OCI-M2 (cell line): ENCODE data around the gene UFM1.
"Not testable (repeated sequence)": the region's sequence is repeated elsewhere in the genome, so short reads cannot be mapped to it uniquely, and the experiment has no call there.

Experiments used
- DNase-seq: peaks from one replicate; lab custom pipeline; 2025; ENCODE audit not compliant: unreplicated experiment; lab: John Stamatoyannopoulos, UW

Gene UFM1

GRCh38 chr13:38365661-38366060 lies 16.0 kb downstream of the UFM1 start:
- DNase-seq: no peak

GRCh38 chr13:38366954-38367645 lies 17.4 kb downstream of the UFM1 start:
- no peak for DNase-seq

DNA sequence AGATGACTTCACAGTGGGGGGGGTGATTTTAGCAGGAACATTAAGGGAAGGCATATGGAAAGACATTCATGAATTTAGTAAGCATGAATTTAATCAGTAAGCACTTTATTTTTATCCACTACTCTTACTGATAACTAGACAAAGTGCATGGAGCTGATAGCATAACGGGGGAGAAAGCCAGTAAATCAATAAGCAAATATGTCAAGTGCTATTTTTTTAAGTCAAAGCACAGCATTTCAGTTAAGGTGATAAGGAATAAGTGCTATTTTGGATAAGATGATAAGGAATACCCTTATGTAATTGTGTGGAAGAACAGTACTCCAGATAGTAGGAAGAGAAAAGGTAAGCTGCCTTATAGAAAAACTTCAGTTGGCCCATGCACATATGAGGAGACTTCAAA lies 19.4 kb downstream of the UFM1 start:
- no peak for DNase-seq

DNA sequence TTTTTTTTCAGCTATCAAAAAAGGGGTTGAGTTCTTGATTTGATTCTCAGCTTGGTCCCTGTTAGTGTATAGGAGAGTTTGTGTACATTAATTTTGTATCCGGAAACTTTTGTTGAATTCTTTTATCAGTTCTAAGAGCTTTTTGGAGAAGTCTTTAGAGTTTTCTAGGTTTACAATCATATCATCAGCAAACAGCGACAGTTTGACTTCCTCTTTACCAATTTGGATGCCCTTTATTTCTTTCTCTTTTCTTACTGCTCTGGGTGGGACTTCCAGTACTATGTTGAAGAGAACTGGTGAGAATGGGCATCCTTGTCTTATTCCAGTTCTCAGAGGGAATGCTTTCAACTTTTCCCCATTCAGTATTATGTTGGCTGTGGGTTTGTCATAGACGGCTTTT lies 20.4 kb downstream of the UFM1 start:
- not testable (repeated sequence) for DNase-seq

- DNase-seq: no peak
These were observed 23.3 kb downstream of the UFM1 start for GRCh38 chr13:38372820-38373383.

GRCh38 chr13:38376546-38376945 lies 26.9 kb downstream of the UFM1 start:
- DNase-seq: no peak

DNA sequence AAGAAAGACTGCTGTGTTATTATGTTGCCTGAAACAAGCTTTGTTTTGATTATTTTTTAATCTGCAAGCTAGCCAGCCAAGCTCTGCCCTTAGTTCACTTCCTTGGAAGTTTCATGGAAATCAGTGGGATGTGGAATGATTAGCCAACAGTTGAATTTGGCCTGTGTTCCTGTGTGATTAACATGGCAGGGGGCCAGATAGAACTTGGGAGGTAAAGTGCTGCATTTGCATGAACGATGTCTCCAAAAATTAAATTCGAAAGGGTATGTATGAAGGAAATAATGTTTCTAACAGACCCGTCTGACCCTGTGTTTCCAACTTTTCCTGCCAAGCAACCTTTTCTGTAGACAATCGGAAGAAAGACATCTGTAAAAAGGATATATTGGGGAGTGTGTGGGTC lies 32.2 kb downstream of the UFM1 start:
- no peak for DNase-seq

DNA sequence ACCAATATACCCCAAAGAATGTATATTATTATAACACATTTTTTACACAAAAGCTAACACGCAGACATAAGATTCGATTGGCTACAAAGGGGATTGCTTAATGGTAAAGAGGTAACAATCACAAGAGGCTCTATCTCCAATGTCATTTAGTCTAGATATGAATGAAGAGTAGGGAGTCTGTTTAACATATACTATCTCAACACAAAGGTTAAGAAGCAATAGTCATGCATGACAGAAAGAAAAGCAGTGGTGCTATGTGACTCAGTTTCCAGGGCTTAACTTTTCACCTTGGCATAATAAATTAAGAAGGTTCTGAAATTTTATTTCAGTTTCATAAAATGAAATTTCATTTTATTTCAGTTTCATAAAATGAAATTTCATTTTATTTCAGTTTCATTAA lies 33.3 kb downstream of the UFM1 start:
- DNase-seq: no peak

DNA sequence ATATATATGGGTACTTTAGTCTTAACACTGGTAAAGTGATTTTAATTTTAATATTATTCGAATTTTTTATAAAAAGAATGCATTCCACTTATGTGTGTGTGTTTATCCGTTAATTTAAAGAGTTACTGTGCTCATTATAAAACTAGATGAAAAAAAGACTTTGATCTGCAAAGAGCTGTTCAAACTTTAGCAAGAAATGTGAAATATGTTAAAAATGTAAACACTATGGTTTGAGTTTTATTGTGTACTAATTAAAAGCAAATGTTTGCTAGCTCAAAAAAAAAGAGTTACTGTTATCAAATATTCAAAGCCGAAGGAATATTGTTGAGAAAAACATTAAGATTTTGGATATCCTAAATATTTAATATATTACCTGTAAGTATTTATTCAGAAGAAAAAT lies 34.5 kb downstream of the UFM1 start:
- no peak for DNase-seq

DNA sequence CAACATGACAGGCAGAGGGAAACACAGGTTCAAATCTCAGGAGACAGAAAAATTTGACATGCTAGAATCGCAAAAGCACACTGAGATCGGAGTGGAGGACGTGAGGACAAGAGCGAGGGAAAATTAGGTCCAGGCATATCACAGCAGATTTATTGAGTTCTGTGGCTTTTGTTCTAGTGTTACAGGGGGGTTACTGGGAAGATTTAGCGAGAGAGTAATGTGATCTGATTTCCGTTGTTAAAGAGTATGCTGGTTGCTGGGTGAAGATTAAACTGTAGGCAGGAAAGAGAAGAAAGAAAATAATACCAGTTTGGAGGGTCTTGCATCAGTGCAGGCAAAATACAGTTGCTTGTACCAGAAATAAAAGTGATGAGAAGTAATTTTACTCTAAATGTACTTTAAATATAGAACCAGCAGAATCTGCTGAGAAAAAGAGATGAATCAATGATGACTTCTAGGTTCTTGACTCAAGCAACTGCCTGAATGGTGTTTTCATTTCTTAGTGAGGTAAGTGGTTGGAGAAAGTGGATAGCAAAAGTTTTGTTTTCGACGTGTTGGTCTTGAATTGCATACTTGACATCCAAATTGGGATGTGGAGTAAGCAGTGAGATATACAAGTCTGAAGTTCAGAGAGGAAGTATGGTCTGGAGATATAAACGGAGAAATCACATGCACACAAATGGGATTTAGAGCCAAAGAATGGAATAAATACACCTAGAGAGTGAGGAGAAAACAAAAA lies 35.7 kb downstream of the UFM1 start:
- DNase-seq: no peak

DNA sequence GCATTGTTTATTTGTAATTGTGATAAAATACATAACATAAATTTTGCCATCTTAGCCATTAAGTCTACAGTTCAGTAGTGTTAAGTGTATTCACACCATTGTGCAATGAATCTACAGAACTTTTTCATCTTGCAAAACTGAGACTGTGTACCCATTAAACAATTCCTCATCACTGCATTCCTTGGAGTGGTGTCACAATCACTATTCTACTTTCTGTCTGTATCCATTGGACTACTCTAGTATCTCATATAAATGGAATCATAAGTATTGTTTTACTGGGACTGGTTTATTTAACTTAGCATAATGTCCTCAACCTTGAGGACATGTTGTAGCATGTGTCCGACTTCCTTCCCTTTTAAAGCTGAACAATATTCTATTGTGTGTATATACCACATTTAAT lies 36.8 kb downstream of the UFM1 start:
- DNase-seq: no peak

DNA sequence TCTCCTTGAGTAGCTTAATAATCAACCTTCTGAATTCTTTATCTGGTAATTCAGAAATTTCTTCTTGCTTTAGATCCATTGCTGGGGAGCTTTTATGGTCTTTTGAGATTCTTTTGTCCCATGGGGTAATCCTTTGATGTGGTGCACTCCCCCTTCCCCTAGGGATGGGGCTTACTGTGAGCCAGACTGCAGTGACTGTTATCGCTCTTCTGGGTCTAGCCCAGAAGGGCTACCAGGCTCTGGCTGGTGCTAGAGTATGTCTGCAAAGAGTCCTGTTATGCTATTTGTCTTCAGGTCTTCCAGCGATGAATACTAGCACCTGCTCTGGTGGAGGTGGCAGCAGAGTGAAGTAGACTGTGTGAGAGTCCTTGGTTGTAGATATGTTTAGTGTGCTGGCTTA lies 41.7 kb downstream of the UFM1 start:
- DNase-seq: no peak

DNA sequence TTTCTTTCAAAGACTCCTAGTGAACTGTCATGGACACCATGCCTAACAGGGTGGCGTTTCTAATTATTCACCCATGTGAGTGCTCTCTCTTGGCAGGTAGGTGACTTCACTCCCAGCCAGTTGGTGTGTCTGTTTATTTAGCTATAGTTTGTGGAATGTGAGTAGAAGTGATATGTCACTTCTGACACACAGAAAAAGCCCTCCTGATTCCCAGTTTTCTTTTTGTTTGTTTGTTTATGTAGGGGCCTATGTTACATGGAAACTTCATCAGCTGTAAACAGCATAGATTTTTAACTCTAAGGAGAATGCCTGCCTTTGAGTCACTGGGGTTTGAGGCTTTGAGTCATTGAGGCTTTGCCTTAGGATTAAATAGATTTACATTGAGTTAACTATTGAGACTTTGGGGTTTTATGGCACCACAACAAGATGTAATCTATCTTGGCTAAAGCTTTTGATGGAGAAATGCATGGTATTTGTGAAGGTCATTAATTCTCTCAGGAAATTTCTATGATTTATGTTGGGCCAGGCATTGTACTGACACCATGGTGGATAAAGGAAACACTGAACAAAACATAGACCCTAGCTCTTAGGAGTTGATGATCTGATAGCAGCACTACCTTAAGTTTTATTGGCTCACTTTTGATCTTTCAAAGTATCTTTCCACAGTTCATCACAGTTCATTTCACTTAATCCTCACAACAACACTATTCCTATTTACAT lies 45.3 kb downstream of the UFM1 start:
- no peak for DNase-seq

DNA sequence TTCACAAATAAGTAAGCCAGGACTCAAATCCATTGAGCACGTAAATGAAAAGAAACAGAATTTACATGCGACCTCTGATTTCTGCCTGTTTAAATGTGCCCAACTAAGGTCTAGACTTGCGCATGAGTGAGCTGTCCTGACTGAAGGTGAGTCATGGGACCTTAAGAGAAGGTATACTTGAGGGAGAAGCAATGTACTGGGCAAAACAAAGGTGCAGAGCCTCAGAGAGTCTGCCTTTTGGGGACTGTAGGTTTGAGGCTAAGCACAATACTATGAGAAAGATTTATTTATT lies 45.8 kb downstream of the UFM1 start:
- no peak for DNase-seq

DNA sequence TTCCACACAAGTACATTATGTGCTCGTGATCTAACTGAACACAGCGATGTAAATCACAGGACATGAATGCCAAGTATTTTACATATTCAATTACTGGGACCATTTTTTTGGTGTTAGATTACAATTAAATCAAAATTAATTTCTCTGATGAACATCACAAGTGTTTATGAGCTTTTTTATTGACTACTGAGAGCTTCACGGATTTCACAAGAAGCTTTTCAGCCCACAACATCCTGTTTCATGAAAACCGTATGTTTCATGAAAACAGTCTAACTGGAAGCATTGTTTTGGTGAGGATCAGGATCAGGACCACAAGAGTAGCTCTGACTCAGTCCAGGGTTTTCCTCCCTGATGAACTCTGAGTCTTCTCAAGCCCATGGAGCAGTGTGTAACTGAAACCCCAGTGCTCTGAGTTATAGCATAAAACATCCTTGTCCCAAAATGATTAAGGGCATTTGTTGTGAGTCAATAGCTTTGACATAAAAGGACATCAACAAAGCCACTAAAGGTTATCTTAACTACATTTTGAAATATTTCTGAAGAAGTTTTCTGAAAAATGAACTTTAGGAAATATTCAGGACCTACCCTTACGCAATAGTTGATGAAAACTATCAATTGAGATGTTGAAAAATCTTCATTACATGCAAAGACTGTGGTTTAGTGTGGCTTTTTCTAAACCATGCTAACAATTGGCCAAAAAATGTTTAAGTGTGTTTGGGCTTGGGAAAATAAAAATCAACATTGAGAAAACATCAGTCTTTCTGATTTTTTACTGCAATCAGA lies 49.3 kb downstream of the UFM1 start:
- no peak for DNase-seq

- no peak for DNase-seq
These were observed 49.9 kb downstream of the UFM1 start for GRCh38 chr13:38399535-38399934.

DNA sequence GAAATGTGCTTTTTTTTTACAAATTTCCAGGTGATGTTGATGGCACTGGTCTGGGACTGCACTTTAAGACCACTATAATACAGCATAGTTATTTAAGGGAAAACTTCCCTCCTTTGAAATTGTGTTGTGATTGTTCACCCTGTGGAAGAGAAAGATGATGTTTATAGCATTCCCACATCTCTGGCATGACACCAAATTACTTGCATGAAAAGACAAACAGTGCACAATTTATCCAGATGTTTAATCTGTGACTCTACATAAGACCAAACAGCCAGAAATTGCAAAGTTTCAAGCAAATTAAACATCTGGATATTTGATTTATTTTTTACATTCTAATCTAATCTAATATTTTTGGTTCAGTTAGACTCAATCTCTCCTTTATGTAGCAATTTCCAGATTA lies 51.6 kb downstream of the UFM1 start:
- DNase-seq: no peak

DNA sequence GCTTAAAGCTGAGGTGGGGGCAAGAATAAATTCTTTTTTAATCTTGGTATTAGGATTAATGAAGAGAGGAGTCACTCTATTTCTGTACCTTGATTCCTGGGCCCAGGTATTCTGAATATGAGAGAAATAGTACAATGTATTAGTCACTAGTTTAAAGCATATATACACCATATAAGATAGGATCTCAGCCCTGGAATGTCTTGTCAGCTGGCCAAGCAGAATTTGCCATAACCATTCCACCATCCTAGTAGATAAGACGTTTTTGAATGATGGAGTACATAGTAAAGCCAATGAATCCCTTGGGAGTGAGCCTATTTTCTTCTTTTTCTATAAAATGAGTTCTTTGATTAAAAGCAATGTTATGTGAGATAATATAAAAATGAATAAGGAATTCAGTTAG lies 55.6 kb downstream of the UFM1 start:
- no peak for DNase-seq

GRCh38 chr13:38409771-38410170 lies 60.1 kb downstream of the UFM1 start:
- DNase-seq: no peak

DNA sequence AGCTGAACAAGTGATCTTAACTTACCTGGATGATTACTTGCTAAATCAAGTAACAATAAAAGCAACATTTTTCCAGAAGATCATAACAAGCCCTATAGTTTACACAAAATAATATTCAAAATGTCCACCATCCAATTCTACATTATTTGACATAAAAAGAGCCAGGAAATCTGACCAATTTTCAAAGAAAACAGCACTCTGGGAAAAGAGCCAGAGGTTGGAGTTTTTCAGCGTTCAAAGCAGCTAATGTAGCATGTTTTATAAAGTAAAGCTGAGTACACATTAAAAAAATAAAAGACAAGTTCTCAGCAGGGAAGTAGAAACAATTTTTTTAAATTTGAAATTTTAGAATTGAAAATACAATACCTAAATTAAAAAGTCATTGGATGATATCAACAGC lies 62.6 kb downstream of the UFM1 start:
- DNase-seq: no peak
